IMR-90 (cell line): ENCODE data around the gene AGO3. TPM values are rescaled to one million over a fixed set of nuclear protein-coding genes. Genes with fewer than 3 reads are reported as not detected.
A peak's percentile ranks its signal among the peaks of the same experiment; 100 is the strongest.

ENCODE experiments used
- ATAC-seq: fragments of 200-7000 bp; cut with Tn5 transposase; 2 replicates; pipeline ENCODE4 v1.9.1; 2020; ENCODE audit warnings: low read depth, mild to moderate bottlenecking, moderate library complexity
- BruUV-seq: library from RNA; stranded (reverse); fragments of 400-500 nt; replicated peaks from 2 replicates; lab custom pipeline; 2021; lab: Mats Ljungman, UMichigan
- CTCF ChIA-PET: fragments of 300-600 bp; formaldehyde crosslinking; extraction: SDS; loops from one replicate; lab custom pipeline; 2021; ENCODE audit warnings: antibody characterized with exemption; lab: Yijun Ruan, JAX
- POLR2A ChIA-PET: fragments of 300-600 bp; sonication (Branson Sonifier 250); formaldehyde crosslinking; loops from one replicate; lab custom pipeline; 2022; ENCODE audit warnings: antibody characterized with exemption; ENCODE audit not compliant: unreplicated experiment; lab: Charles Lee
- DNase-seq: peaks from one replicate; pipeline ENCODE4 v3.0.0; 2013
- H2AFZ ChIP-seq: replicated peaks from 2 replicates; pipeline ENCODE3; 2013; ENCODE audit warnings: low read length, mild to moderate bottlenecking; ENCODE audit not compliant: poor library complexity
- H2AK5ac ChIP-seq: 2 replicates; pipeline ENCODE4 v1.6.1; 2013; ENCODE audit warnings: low read depth, low read length, inconsistent platforms
- H2AK9ac ChIP-seq: replicated peaks from 2 replicates; pipeline ENCODE3; 2013; ENCODE audit warnings: mild to moderate bottlenecking, low read depth, low read length, moderate library complexity; ENCODE audit not compliant: poor library complexity
- H2BK120ac ChIP-seq: 2 replicates; pipeline ENCODE4 v1.6.1; 2013; ENCODE audit warnings: low read depth, low read length, inconsistent platforms
- H2BK15ac ChIP-seq: 3 replicates; pipeline ENCODE4 v1.6.1; 2013; ENCODE audit warnings: low read depth, low read length, inconsistent platforms
- H2BK20ac ChIP-seq: 2 replicates; pipeline ENCODE4 v1.6.1; 2013; ENCODE audit warnings: low read depth, mild to moderate bottlenecking, inconsistent platforms, low read length, moderate library complexity
- H2BK5ac ChIP-seq: 2 replicates; pipeline ENCODE4 v1.6.1; 2013; ENCODE audit warnings: mild to moderate bottlenecking, low read depth, low read length, inconsistent platforms; ENCODE audit not compliant: poor library complexity, severe bottlenecking
- H3K14ac ChIP-seq: replicated peaks from 2 replicates; pipeline ENCODE4 v1.6.1; 2013; ENCODE audit warnings: low read depth, low read length, inconsistent platforms
- H3K18ac ChIP-seq: 2 replicates; pipeline ENCODE4 v1.6.1; 2013; ENCODE audit warnings: low read depth, low read length, control low read depth
- H3K23ac ChIP-seq: 2 replicates; pipeline ENCODE4 v1.6.1; 2013; ENCODE audit warnings: low read depth, low read length, inconsistent platforms
- H3K27ac ChIP-seq: 2 replicates; pipeline ENCODE4 v1.5.1; 2013; ENCODE audit warnings: mild to moderate bottlenecking, control low read depth, low read length; ENCODE audit not compliant: insufficient read depth
- H3K27me3 ChIP-seq: 2 replicates; pipeline ENCODE4 v1.6.1; 2013; ENCODE audit warnings: low read length; ENCODE audit not compliant: control insufficient read depth, insufficient read depth
- H3K36me3 ChIP-seq: 2 replicates; pipeline ENCODE4 v1.6.1; 2013; ENCODE audit warnings: low read length, mixed read lengths; ENCODE audit not compliant: control insufficient read depth, insufficient read depth
- H3K4ac ChIP-seq: 2 replicates; pipeline ENCODE4 v1.6.1; 2013; ENCODE audit warnings: low read depth, low read length, inconsistent platforms
- H3K4me1 ChIP-seq: 2 replicates; pipeline ENCODE4 v1.6.1; 2013; ENCODE audit warnings: low read length, mixed read lengths; ENCODE audit not compliant: control insufficient read depth, insufficient read depth
- H3K4me2 ChIP-seq: 2 replicates; pipeline ENCODE4 v1.6.1; 2013; ENCODE audit warnings: low read depth, mild to moderate bottlenecking, control low read depth, low read length, moderate library complexity
- H3K4me3 ChIP-seq: 2 replicates; pipeline ENCODE4 v1.5.1; 2013; ENCODE audit warnings: low read depth, mild to moderate bottlenecking, control low read depth, low read length, moderate library complexity; ENCODE audit not compliant: insufficient read depth
- H3K56ac ChIP-seq: 2 replicates; pipeline ENCODE4 v1.6.1; 2013; ENCODE audit warnings: low read length, inconsistent platforms; ENCODE audit not compliant: insufficient read depth; ENCODE audit errors: extremely low read depth
- H3K79me1 ChIP-seq, 2 experiments: 2 replicates each; pipeline ENCODE4 v1.6.1; 2013; ENCODE audit warnings: low read length in 2 of 2, inconsistent platforms in 1 of 2, low read depth in 1 of 2
- H3K9ac ChIP-seq: 2 replicates; pipeline ENCODE4 v1.6.1; 2013; ENCODE audit warnings: low read depth, low read length, control low read depth
- H3K9me1 ChIP-seq: 2 replicates; pipeline ENCODE4 v1.6.1; 2013; ENCODE audit warnings: low read length, inconsistent platforms; ENCODE audit not compliant: insufficient read depth
- H3K9me3 ChIP-seq: 2 replicates; pipeline ENCODE4 v1.6.1; 2013; ENCODE audit warnings: low read length; ENCODE audit not compliant: control insufficient read depth, insufficient read depth
- H4K20me1 ChIP-seq: 2 replicates; pipeline ENCODE4 v1.6.1; 2013; ENCODE audit warnings: low read length, inconsistent platforms; ENCODE audit not compliant: insufficient read depth
- H4K5ac ChIP-seq: 2 replicates; pipeline ENCODE4 v1.6.1; 2013; ENCODE audit warnings: mild to moderate bottlenecking, low read depth, low read length, control low read depth
- H4K8ac ChIP-seq, 2 experiments: 2 replicates each; pipeline ENCODE4 v1.6.1; 2013; ENCODE audit warnings: low read depth in 2 of 2, low read length in 2 of 2, control low read depth in 1 of 2, inconsistent platforms in 1 of 2
- H4K91ac ChIP-seq: 2 replicates; pipeline ENCODE4 v1.6.1; 2013; ENCODE audit warnings: low read depth, low read length, inconsistent platforms; ENCODE audit not compliant: insufficient read depth
- MAZ ChIP-seq: IDR thresholded peaks from 2 replicates; pipeline ENCODE4 v1.6.1; 2012; ENCODE audit warnings: low read depth, mild to moderate bottlenecking, low read length, improper control_type of control experiment, moderate library complexity, borderline replicate concordance
- SMC3 ChIP-seq: fragments of 150-350 bp; IDR thresholded peaks from 2 replicates; pipeline ENCODE4 v1.6.1; 2016; ENCODE audit warnings: low read depth, mild to moderate bottlenecking, antibody characterized with exemption, low read length, moderate library complexity
- whole genome bisulfite sequencing, 2 experiments: methylation state at CpG; one replicate each; pipeline versions ENCODE4 v1.1.5 to v1.1.7; 2013; ENCODE audit warnings: missing lambda C conversion rate in 2 of 2; ENCODE audit not compliant: insufficient read length in 1 of 2; ENCODE audit errors: extremely low coverage in 2 of 2; 5-methylcytosine and 5-hydroxymethylcytosine counted together
- dilution Hi-C: fragments of 300-500 bp; cut with HindIII; formaldehyde crosslinking; loops from one replicate; pipeline ENCODE4 v1.14.3; 2018; ENCODE audit warnings: low sequenced_read_pairs; ENCODE audit not compliant: unreplicated experiment
- in situ Hi-C: fragments of 300-500 bp; cut with MboI; formaldehyde crosslinking; loops from 3 replicates; pipeline ENCODE4 v1.14.3; 2019; ENCODE audit warnings: low sequenced_read_pairs, inconsistent platforms, mixed read lengths
- intact Hi-C: fragments of 100-400 bp; cut with micrococcal nuclease; formaldehyde crosslinking; loops from 2 replicates; pipeline ENCODE4 v1.10.0; 2022
- polyA plus RNA-seq, 3 experiments: library from polyadenylated mRNA; depleted of rRNA; stranded (reverse); fragments of >200 nt; gene quantifications; 2 replicates each; pipeline ENCODE4 v1.2.3, GENCODE V29; 2012; ENCODE audit warnings: low replicate concordance in 1 of 3
- total RNA-seq: library from RNA; depleted of rRNA; stranded (reverse); fragments of >200 nt; gene quantifications from 2 replicates; pipeline ENCODE4 v1.2.3, GENCODE V29; 2012

Gene AGO3
- total and polyA plus RNA-seq, 2 of the 4 experiments (the other 2 are of a cell fraction), result 8.9 to 25.6 TPM

DNA sequence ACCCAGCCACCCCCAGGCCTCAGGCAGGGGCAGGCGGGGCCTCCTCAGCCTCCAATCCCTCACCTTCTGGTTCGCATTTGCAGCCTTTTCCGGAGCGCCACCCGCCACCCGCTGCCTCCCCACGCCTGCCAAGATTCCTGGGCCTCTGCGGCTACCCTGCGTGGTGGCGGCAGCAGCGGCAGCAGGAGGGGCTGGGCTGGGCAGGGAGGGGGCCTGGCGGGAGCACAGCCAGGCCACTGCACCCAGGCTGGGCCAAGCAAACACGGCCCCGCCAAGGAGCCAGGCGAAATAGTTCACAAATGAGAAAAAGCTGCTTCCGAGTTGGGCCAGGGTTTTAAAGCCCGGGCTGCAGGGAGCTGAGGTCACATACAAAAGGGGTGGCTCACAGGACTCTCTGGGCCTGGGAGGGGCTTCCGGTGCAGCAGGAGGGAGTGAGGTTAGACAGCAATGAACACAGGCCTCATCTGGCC is 184.3 kb downstream of the AGO3 start:
- no peaks in the 10 kb centered on the region for H3K36me3 ChIP-seq
- no peaks in the 10 kb centered on the region for H3K9me3 ChIP-seq
- intact Hi-C loops (no loop called here), in situ Hi-C loops (loop anchor here (25.0 kb wide), 1 partner anchor 297 kb away; no protein-coding TSS in a partner anchor), dilution Hi-C loops (no loop called here)
- H2BK15ac ChIP-seq, result no peak overlapping the region
- no peak overlapping the region for H2BK5ac ChIP-seq
- H3K4me3 ChIP-seq, result no peak overlapping the region
- H2BK120ac ChIP-seq, result peak overlapping the region; percentile 20
- H3K27me3 ChIP-seq, result no peaks in the 10 kb centered on the region
- H2AK9ac ChIP-seq, result peak overlapping the region; percentile 26
- 32% methylated on average over 8 of the region's 18 CpGs; no CpG with 5 or more reads in 1 of the 2 experiments for whole genome bisulfite sequencing, 2 experiments
- peak overlapping the region; percentile 26; the same call in 1 of the 2 replicates for H3K4ac ChIP-seq
- peak overlapping the region; percentile 52 to 63; a peak in 3 of 4 replicates for H4K8ac ChIP-seq
- no peaks in the 10 kb centered on the region; the same call in 1 of the 2 replicates for H4K20me1 ChIP-seq
- CTCF ChIA-PET, result interaction anchor here (1.6 kb wide), 1 partner anchor 19 kb away, joined by 7 read pairs; no protein-coding TSS in a partner anchor
- H3K9me1 ChIP-seq, result peaks cover 7% of the 10 kb centered on the region; the same call in 1 of the 2 replicates
- no peaks in the 10 kb centered on the region for H3K79me1 ChIP-seq
- no peak overlapping the region for H3K18ac ChIP-seq
- H2BK20ac ChIP-seq, result no peak overlapping the region
- H3K27ac ChIP-seq, result peak overlapping the region; percentile 7
- DNase-seq, result peak; percentile 37
- no peak overlapping the region for H3K23ac ChIP-seq
- TF ChIP-seq MAZ (peak; percentile 23; the same call in 1 of the 2 replicates), SMC3 (no peak)
- H2AK5ac ChIP-seq, result no peak overlapping the region
- no TSS peak for BruUV-seq
- H3K4me2 ChIP-seq, result no peak overlapping the region
- peak; percentile 64 for ATAC-seq
- H3K56ac ChIP-seq, result no peak overlapping the region
- H3K9ac ChIP-seq, result no peak overlapping the region
- peak overlapping the region; percentile 86 for H2AFZ ChIP-seq
- 0 out of 2 replicates have a peak overlapping the region, but pooled peaks have one; percentile 1 for H4K5ac ChIP-seq
- H3K4me1 ChIP-seq, result peaks cover 13% of the 10 kb centered on the region
- no peak overlapping the region; the same call in 1 of the 2 replicates for H4K91ac ChIP-seq
- POLR2A ChIA-PET, result no interaction called here
- H3K14ac ChIP-seq, result 0 out of 2 replicates have a peak overlapping the region, but pooled peaks have one; percentile 2
